Chondrocyte (in vitro differentiated cells): ENCODE results near the gene PLD1. TPM values are rescaled to one million over a fixed set of nuclear protein-coding genes. Genes with fewer than 3 reads are reported as not detected.
A peak's percentile ranks its signal among the peaks of the same experiment; 100 is the strongest.

Source experiments
- DNase-seq: peaks from one replicate; pipeline ENCODE4 v3.0.0; 2021; ENCODE audit warnings: mixed read lengths, low spot score
- H3K27ac Mint-ChIP-seq: one replicate; pipeline ENCODE4 v1.8.0; 2021; ENCODE audit warnings: mild to moderate bottlenecking, moderate library complexity, mixed read lengths; ENCODE audit not compliant: unreplicated experiment
- H3K27me3 Mint-ChIP-seq: 2 replicates; pipeline ENCODE4 v1.8.0; 2021; ENCODE audit warnings: low read depth, mixed read lengths
- H3K36me3 Mint-ChIP-seq: 2 replicates; pipeline ENCODE4 v1.8.0; 2021; ENCODE audit warnings: low read depth, mixed read lengths
- H3K4me1 Mint-ChIP-seq: 2 replicates; pipeline ENCODE4 v1.8.0; 2021; ENCODE audit warnings: low read depth, mild to moderate bottlenecking, mixed read lengths
- H3K4me3 Mint-ChIP-seq: one replicate; pipeline ENCODE4 v1.8.0; 2021; ENCODE audit warnings: mild to moderate bottlenecking, moderate library complexity, mixed read lengths; ENCODE audit not compliant: unreplicated experiment
- H3K9me3 Mint-ChIP-seq: 2 replicates; pipeline ENCODE4 v1.8.0; 2021; ENCODE audit warnings: low read depth, mixed read lengths
- total RNA-seq: library from RNA; stranded (reverse); gene quantifications from 3 replicates; pipeline ENCODE4 v1.2.1, GENCODE V29; 2021
- TF ChIP-seq, protein P1 (sequence below): fragments of 200-600 bp; sonication (generic); IDR thresholded peaks from 2 replicates; pipeline ENCODE4 v1.5.0; 2021; ENCODE audit warnings: antibody characterized with exemption, mild to moderate bottlenecking, moderate library complexity

Gene PLD1
- total RNA-seq, 1 donor from 2014 or later = 17.0 TPM

DNA sequence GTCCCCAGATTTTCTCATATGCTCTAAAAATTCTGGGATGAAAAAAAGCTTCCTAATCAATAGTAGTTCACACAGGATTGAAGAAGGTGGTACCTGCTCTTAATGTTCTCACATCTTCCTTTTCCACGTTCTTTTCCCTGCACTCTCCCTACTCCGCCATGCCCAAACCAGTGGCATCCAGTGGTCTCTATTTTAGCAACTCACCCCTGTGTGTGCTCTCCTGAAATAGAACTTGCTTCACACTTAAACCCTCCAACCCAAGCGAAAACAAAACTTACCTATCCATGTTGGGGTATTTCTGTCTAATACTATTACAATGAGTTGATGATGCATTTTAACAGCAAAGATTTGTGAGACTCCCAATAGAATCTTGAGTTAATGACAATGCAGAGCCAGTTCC lies 148.8 kb downstream of the PLD1 start:
- no peak overlapping the region for H3K27ac Mint-ChIP-seq
- TF ChIP-seq, protein P1, sequence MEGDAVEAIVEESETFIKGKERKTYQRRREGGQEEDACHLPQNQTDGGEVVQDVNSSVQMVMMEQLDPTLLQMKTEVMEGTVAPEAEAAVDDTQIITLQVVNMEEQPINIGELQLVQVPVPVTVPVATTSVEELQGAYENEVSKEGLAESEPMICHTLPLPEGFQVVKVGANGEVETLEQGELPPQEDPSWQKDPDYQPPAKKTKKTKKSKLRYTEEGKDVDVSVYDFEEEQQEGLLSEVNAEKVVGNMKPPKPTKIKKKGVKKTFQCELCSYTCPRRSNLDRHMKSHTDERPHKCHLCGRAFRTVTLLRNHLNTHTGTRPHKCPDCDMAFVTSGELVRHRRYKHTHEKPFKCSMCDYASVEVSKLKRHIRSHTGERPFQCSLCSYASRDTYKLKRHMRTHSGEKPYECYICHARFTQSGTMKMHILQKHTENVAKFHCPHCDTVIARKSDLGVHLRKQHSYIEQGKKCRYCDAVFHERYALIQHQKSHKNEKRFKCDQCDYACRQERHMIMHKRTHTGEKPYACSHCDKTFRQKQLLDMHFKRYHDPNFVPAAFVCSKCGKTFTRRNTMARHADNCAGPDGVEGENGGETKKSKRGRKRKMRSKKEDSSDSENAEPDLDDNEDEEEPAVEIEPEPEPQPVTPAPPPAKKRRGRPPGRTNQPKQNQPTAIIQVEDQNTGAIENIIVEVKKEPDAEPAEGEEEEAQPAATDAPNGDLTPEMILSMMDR = no peak
- H3K4me3 Mint-ChIP-seq = no peak overlapping the region
- no peaks in the 10 kb centered on the region for H3K27me3 Mint-ChIP-seq
- no peaks in the 10 kb centered on the region for H3K9me3 Mint-ChIP-seq
- peaks cover 20% of the 10 kb centered on the region for H3K36me3 Mint-ChIP-seq
- H3K4me1 Mint-ChIP-seq = peaks cover 41% of the 10 kb centered on the region
- no peak for DNase-seq

DNA sequence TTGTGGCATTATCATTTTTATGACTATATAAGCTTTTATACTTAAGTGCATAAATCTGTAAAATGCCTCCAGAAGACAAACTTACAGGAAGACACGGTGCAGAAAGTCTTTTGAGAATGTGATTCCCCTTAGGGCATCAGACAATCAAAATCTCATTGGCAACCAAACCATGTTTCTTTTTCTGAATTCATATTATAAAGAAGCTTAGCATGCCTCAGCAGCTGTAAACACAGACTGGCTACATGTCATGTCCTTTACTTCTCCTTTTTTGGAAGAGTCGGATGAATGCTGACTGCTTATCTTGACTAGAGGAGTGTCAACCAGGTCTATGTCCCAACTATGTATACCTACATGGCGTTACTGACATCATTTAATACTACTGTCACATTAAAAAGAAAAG lies 150.1 kb downstream of the PLD1 start:
- TF ChIP-seq, protein P1 = no peak
- H3K27ac Mint-ChIP-seq = no peak overlapping the region
- H3K9me3 Mint-ChIP-seq = no peaks in the 10 kb centered on the region
- no peak for DNase-seq
- H3K4me3 Mint-ChIP-seq = no peak overlapping the region
- peaks cover 20% of the 10 kb centered on the region for H3K36me3 Mint-ChIP-seq
- no peaks in the 10 kb centered on the region for H3K27me3 Mint-ChIP-seq
- peaks cover 46% of the 10 kb centered on the region for H3K4me1 Mint-ChIP-seq

DNA sequence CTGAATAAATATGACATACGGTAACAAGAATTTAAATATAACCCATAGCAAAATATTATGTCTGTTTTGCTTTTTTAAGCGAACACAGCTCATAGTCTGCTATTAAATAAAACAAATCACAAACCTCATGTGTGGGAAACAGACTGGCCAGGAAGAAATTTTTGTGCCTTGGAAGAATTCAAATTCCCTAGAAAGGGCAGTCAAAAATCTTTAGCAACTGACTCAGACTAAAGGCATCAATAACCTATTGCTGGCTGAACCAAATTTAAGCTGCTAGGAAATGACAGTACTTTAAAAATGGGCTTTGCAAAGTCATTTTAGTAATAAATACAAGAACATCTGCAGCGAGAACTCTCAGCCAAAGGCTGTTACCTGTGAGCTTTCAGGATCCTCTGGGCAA lies 151.4 kb downstream of the PLD1 start:
- H3K9me3 Mint-ChIP-seq = no peaks in the 10 kb centered on the region
- H3K27ac Mint-ChIP-seq = peak overlapping the region; percentile 78
- H3K4me1 Mint-ChIP-seq = peaks cover 56% of the 10 kb centered on the region
- H3K36me3 Mint-ChIP-seq = peaks cover 16% of the 10 kb centered on the region
- H3K27me3 Mint-ChIP-seq = no peaks in the 10 kb centered on the region
- DNase-seq = no peak
- TF ChIP-seq, protein P1 = no peak
- no peak overlapping the region for H3K4me3 Mint-ChIP-seq

DNA sequence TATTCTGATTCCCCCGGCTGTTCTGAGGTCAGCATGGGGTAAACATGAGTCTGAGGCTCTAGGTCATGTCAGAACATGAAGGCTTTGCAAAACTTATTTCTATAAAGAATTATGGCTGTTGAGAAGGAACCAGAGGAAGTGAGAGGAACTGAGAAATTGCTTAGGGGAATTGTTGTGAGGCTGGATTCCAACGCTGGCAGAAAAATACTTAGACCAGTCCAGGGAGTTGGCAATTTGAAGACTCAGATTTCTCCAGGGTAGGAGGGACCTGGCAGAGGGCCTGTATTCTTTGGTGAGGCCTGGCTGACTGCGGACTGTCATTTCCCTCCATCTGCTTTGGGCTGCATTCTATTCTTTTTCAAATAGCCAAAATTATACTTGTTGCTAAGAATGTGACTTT lies 155.5 kb downstream of the PLD1 start:
- Mint-ChIP-seq H3K27me3 (no peaks in the 10 kb centered on the region), H3K4me3 (no peak overlapping the region), H3K4me1 (peaks cover 50% of the 10 kb centered on the region), H3K36me3 (peaks cover 6% of the 10 kb centered on the region), H3K27ac (peak overlapping the region; percentile 85), H3K9me3 (no peaks in the 10 kb centered on the region)
- no peak for DNase-seq
- TF ChIP-seq, protein P1 = no peak

DNA sequence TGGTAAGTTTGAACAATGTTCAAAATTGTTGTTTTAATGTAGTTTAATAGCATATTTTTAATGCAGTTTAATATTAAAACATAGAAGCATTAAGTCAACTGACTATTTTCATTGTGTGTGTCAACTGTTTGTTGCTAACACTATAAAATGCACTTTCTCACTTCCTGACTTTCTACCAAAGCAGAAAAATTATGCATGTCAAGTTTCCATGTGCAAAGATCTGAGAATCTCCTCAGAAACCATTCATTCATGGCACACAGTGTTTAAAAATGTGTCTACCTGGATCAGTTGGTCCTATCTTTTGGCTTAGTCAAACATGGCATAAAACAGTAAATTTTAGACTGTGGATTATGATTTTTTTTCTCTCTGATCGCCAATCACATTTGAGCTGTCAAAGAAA lies 156.0 kb downstream of the PLD1 start:
- Mint-ChIP-seq H3K36me3 (peaks cover 6% of the 10 kb centered on the region), H3K9me3 (no peaks in the 10 kb centered on the region), H3K4me3 (no peak overlapping the region), H3K27ac (peak overlapping the region; percentile 85), H3K4me1 (peaks cover 50% of the 10 kb centered on the region), H3K27me3 (no peaks in the 10 kb centered on the region)
- TF ChIP-seq, protein P1 = no peak
- DNase-seq = no peak
